ENCODE measurements around the gene KIAA1958. TPM values are rescaled to one million over a fixed set of nuclear protein-coding genes. Genes with fewer than 3 reads are reported as not detected.

KIAA1958 gene
- total RNA-seq, 2 experiments from 2014 or later = 5.6 to 6.8 TPM

DNA sequence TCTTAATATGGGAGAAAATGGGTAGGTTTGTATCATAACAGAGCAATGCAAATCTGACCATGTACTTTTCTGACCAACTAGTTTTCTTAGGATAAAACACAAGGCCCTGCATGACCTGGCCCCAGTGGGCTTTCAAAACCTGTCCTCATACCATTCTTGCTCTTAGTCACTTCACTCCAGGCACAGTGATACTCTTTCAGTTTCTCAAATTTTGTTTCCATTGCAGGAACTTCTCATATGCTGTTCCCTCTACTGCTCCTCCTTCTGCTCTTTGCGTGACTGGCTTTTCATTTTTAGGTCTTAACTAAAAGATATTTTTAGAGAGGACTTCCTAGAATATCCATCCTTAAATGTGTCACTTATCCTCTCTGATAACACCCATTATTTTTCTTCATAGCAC lies 118.9 kb downstream of the KIAA1958 start:
- Mint-ChIP-seq H3K9me3 (no peaks in the 10 kb centered on the region), H3K4me1 (ENCODE audit: low read depth) (no peaks in the 10 kb centered on the region), H3K36me3 (ENCODE audit: low read depth) (no peaks in the 10 kb centered on the region), H3K27me3 (no peaks in the 10 kb centered on the region), H3K27ac (no peak overlapping the region), H3K4me3 (no peak overlapping the region)
- Histone ChIP-seq H3K4me1 (ENCODE audit: insufficient read depth, low read length) (no peaks in the 10 kb centered on the region), H3K9me3 (ENCODE audit: control insufficient read depth in 1 of 2, insufficient read depth in 1 of 2, low read length in 2 of 2) (no peaks in the 10 kb centered on the region), H3K36me3 (ENCODE audit: insufficient read depth, low read length) (no peaks in the 10 kb centered on the region), H3K4me3 (ENCODE audit: low read length) (no peak overlapping the region), H3K27me3 (ENCODE audit: control insufficient read depth in 1 of 2, insufficient read depth in 2 of 2, low read length in 2 of 2) (no peaks in the 10 kb centered on the region), H3K27ac (ENCODE audit: low read depth in 1 of 2, low read length in 2 of 2) (no peak overlapping the region)
- ChIA-PET POLR2A (no interaction called here), CTCF (no interaction called here)
- DNase-seq (no peak), ATAC-seq (ENCODE audit: poor library complexity) (no peak)
- TF ChIP-seq, protein P1, sequence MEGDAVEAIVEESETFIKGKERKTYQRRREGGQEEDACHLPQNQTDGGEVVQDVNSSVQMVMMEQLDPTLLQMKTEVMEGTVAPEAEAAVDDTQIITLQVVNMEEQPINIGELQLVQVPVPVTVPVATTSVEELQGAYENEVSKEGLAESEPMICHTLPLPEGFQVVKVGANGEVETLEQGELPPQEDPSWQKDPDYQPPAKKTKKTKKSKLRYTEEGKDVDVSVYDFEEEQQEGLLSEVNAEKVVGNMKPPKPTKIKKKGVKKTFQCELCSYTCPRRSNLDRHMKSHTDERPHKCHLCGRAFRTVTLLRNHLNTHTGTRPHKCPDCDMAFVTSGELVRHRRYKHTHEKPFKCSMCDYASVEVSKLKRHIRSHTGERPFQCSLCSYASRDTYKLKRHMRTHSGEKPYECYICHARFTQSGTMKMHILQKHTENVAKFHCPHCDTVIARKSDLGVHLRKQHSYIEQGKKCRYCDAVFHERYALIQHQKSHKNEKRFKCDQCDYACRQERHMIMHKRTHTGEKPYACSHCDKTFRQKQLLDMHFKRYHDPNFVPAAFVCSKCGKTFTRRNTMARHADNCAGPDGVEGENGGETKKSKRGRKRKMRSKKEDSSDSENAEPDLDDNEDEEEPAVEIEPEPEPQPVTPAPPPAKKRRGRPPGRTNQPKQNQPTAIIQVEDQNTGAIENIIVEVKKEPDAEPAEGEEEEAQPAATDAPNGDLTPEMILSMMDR (IDR thresholded peaks at IDR 0.05) = no peak
- intact Hi-C loops (cut with DNase I, micrococcal nuclease) = no loop called here

DNA sequence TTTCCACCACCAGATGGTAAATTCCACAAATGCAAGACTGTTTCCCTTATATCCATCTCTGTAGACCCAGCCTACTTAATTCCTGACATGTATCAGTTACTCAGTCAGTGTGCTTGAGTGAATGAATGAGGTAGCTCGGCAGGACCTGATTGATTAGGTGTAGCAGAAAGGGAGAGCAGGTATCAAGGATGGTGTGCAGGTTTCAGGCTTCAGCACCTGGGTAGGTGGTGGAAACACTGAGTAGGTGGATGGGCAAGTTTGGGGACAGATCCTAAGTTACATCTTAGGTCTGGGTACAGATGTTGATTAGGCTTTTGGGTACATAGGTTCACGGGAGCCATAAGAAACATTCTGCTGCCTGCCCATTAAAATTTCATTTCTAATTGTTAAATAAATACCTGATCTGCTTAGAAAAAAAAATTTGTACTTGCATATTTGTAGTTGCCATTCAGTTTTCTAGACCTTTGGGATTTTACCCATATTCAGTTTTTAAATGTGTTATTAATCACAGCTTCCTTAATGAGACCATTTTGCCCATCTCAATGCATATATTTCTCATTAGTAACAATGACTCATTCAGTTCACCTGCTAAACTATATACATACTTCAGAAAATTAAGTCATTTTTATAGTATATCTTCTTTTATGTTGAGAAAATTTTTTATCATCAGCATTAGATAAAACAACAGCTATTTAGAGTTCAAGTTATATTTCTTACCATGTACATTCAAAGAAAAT lies 119.5 kb downstream of the KIAA1958 start:
- no peak for ATAC-seq (ENCODE audit: poor library complexity)
- Mint-ChIP-seq H3K4me3 (no peak overlapping the region), H3K4me1 (ENCODE audit: low read depth) (no peaks in the 10 kb centered on the region), H3K27ac (no peak overlapping the region), H3K9me3 (no peaks in the 10 kb centered on the region), H3K27me3 (no peaks in the 10 kb centered on the region), H3K36me3 (ENCODE audit: low read depth) (no peaks in the 10 kb centered on the region)
- Histone ChIP-seq H3K27me3 (ENCODE audit: control insufficient read depth in 1 of 2, insufficient read depth in 2 of 2, low read length in 2 of 2) (no peaks in the 10 kb centered on the region), H3K36me3 (ENCODE audit: insufficient read depth, low read length) (no peaks in the 10 kb centered on the region), H3K9me3 (ENCODE audit: control insufficient read depth in 1 of 2, insufficient read depth in 1 of 2, low read length in 2 of 2) (no peaks in the 10 kb centered on the region), H3K4me1 (ENCODE audit: insufficient read depth, low read length) (no peaks in the 10 kb centered on the region), H3K4me3 (ENCODE audit: low read length) (no peak overlapping the region), H3K27ac (ENCODE audit: low read depth in 1 of 2, low read length in 2 of 2) (no peak overlapping the region)
- TF ChIP-seq, protein P1 (IDR thresholded peaks at IDR 0.05) = no peak
- intact Hi-C loops (cut with DNase I, micrococcal nuclease) = no loop called here
- no peak for DNase-seq
- ChIA-PET POLR2A (no interaction called here), CTCF (no interaction called here)

DNA sequence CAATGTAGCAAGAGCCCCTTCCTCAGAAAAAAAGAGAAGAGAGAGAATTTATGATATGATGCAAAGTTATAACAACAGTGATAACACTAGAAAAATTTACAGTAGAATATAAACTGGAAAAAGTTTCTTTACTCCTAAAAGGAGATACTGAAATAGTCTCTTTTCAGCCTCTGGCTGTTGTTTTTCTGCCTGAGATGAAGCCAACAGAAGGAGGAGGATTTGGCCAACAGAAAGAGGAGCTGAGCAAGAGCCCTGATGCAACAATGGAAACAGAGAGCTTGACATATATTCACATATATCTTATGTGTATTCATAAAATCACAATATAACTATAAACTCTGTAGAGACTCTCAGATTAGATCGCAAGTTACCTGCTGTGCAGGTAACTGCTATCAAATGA lies 122.2 kb downstream of the KIAA1958 start:
- Mint-ChIP-seq H3K4me3 (no peak overlapping the region), H3K9me3 (no peaks in the 10 kb centered on the region), H3K36me3 (ENCODE audit: low read depth) (no peaks in the 10 kb centered on the region), H3K27ac (no peak overlapping the region), H3K4me1 (ENCODE audit: low read depth) (no peaks in the 10 kb centered on the region), H3K27me3 (no peaks in the 10 kb centered on the region)
- no peak for ATAC-seq (ENCODE audit: poor library complexity)
- H3K27me3 ChIP-seq (ENCODE audit: control insufficient read depth in 1 of 2, insufficient read depth in 2 of 2, low read length in 2 of 2) = no peaks in the 10 kb centered on the region
- ChIA-PET POLR2A (no interaction called here), CTCF (interaction anchor here (1.7 kb wide), 1 partner anchor 9 kb away, joined by 4 read pairs; no protein-coding TSS in a partner anchor)
- H3K4me1 ChIP-seq (ENCODE audit: insufficient read depth, low read length) = no peaks in the 10 kb centered on the region
- no peaks in the 10 kb centered on the region for H3K9me3 ChIP-seq (ENCODE audit: control insufficient read depth in 1 of 2, insufficient read depth in 1 of 2, low read length in 2 of 2)
- no peak for DNase-seq
- H3K4me3 ChIP-seq (ENCODE audit: low read length) = no peak overlapping the region
- TF ChIP-seq, protein P1 (IDR thresholded peaks at IDR 0.05) = no peak
- intact Hi-C loops (cut with DNase I, micrococcal nuclease) = no loop called here
- H3K36me3 ChIP-seq (ENCODE audit: insufficient read depth, low read length) = no peaks in the 10 kb centered on the region
- H3K27ac ChIP-seq (ENCODE audit: low read depth in 1 of 2, low read length in 2 of 2) = no peak overlapping the region

Measured in CD4-positive, alpha-beta T cell (primary cell).